ENCODE results near the gene FAM174B. TPM values are rescaled to one million over a fixed set of nuclear protein-coding genes. Genes with fewer than 3 reads are reported as not detected.

Gene FAM174B
- total RNA-seq, 4 donors from 2014 or later: 9.2 to 15.5 (median 13.3) TPM

- Histone ChIP-seq H3K27me3 (no peaks in the 10 kb centered on the region), H3K4me3 (no peak overlapping the region), H3K36me3 (no peaks in the 10 kb centered on the region), H3K27ac (no peak overlapping the region), H3K9me3 (no peaks in the 10 kb centered on the region), H3K4me1 (peaks cover 0 to 59% (median 14%) of the 10 kb centered on the region in 3 donors)
- ATAC-seq: no peak
- TF ChIP-seq CTCF (IDR thresholded peaks at IDR 0.05) (no peak), POLR2A (IDR thresholded peaks at IDR 0.05) (no peak), POLR2AphosphoS5 (IDR thresholded peaks at IDR 0.05) (no peak), EP300 (IDR thresholded peaks at IDR 0.05) (no peak)
- 49 to 78% methylated on average over 5 to 6 of the region's 8 CpGs for WGBS, 2 donors (ENCODE audit: low coverage in 1 of 2)
Observed at GRCh38 chr15:92648190-92648875, 7.2 kb downstream of the FAM174B start.

GRCh38 chr15:92647467-92648163 is 8.0 kb downstream of the FAM174B start:
- H3K27me3 ChIP-seq: no peaks in the 10 kb centered on the region
- H3K4me1 ChIP-seq: peaks cover 0 to 52% (median 13%) of the 10 kb centered on the region in 3 donors
- H3K9me3 ChIP-seq: no peaks in the 10 kb centered on the region
- WGBS, 2 donors (ENCODE audit: low coverage in 1 of 2): 83 to 100% methylated on average over 1 of the region's 1 CpG
- H3K27ac ChIP-seq: no peak overlapping the region
- H3K36me3 ChIP-seq: no peaks in the 10 kb centered on the region
- TF ChIP-seq CTCF (IDR thresholded peaks at IDR 0.05): no peak
- TF ChIP-seq EP300 (IDR thresholded peaks at IDR 0.05): no peak
- TF ChIP-seq POLR2A (IDR thresholded peaks at IDR 0.05): no peak
- TF ChIP-seq POLR2AphosphoS5 (IDR thresholded peaks at IDR 0.05): no peak
- no peak for ATAC-seq
- H3K4me3 ChIP-seq: no peak overlapping the region

GRCh38 chr15:92646216-92646615 is 9.4 kb downstream of the FAM174B start:
- H3K4me3 ChIP-seq: no peak overlapping the region
- ATAC-seq: no peak
- no peak overlapping the region for H3K27ac ChIP-seq
- TF ChIP-seq EP300 (IDR thresholded peaks at IDR 0.05) (no peak), CTCF (IDR thresholded peaks at IDR 0.05) (no peak), POLR2AphosphoS5 (IDR thresholded peaks at IDR 0.05) (no peak), POLR2A (IDR thresholded peaks at IDR 0.05) (no peak)
- WGBS, 2 donors (ENCODE audit: low coverage in 1 of 2): 94 to 100% methylated on average over 1 to 2 of the region's 2 CpGs
- H3K36me3 ChIP-seq: no peaks in the 10 kb centered on the region
- no peaks in the 10 kb centered on the region for H3K27me3 ChIP-seq
- H3K4me1 ChIP-seq: peaks cover 0 to 41% (median 3%) of the 10 kb centered on the region in 3 donors
- no peaks in the 10 kb centered on the region for H3K9me3 ChIP-seq

- 44 to 80% methylated on average over 1 to 2 of the region's 2 CpGs for WGBS, 2 donors (ENCODE audit: low coverage in 1 of 2)
- no peaks in the 10 kb centered on the region for H3K36me3 ChIP-seq
- H3K27me3 ChIP-seq: no peaks in the 10 kb centered on the region
- ATAC-seq: no peak
- no peak overlapping the region for H3K27ac ChIP-seq
- peaks cover 0 to 36% (median 3%) of the 10 kb centered on the region in 3 donors for H3K4me1 ChIP-seq
- TF ChIP-seq EP300 (IDR thresholded peaks at IDR 0.05) (no peak), CTCF (IDR thresholded peaks at IDR 0.05) (no peak), POLR2A (IDR thresholded peaks at IDR 0.05) (no peak), POLR2AphosphoS5 (IDR thresholded peaks at IDR 0.05) (no peak)
- H3K4me3 ChIP-seq: no peak overlapping the region
- no peaks in the 10 kb centered on the region for H3K9me3 ChIP-seq
Observed at GRCh38 chr15:92645731-92646130, 9.8 kb downstream of the FAM174B start.
